ENCODE measurements around the gene CACNA1C. TPM values are rescaled to one million over a fixed set of nuclear protein-coding genes. Genes with fewer than 3 reads are reported as not detected.

Gene CACNA1C
- polyA plus RNA-seq, 1 of the 3 experiments (the other 2 are of a cell fraction) = 1.5 TPM

DNA sequence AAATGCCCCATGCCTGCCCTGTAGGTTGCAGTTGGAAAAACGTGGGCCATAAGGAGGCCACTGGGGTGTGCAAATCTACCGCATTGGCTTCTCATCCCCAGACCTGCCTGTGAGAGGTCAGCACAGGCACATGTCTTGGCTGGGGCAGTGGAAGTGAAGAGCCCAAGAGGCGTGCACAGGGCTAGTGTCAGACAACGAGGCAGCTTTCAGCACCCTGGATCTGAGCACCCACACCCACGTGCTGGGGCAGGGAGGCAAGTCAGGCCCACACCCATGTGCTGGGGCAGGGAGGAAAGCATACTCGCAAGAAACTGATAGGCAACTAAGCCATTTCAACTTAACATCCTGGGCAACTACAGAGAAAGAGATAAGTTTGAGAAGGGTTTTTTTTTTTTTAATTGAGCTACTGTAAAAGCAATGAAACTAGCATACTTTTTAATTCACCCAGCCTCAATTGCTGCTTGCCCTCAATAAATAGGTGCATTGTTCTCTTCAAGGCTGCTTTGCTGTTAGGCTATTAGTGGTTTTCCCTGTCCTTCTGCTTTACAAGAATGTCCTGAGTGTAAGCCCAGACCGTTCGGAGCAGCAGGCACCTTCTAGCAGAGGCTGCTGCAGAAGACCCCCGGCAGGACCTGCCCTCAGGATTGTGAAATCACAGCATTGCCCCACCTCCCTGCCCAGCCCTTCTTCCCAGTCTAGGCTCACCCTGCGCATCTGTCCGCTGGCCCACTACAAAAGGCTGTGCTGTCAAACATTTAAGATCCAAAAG, 386.7 kb downstream of the CACNA1C start:
- H3K79me2 ChIP-seq (ENCODE audit: insufficient read depth) = no peaks in the 10 kb centered on the region
- H4K20me1 ChIP-seq (ENCODE audit: insufficient read depth) = no peaks in the 10 kb centered on the region
- no peak overlapping the region for H2AFZ ChIP-seq (ENCODE audit: low read depth)
- no peaks in the 10 kb centered on the region for H3K4me1 ChIP-seq (ENCODE audit: control insufficient read depth in 1 of 2, insufficient read depth in 2 of 2, low read depth in 1 of 2, low read length in 1 of 2)
- CTCF ChIA-PET = no interaction called here
- H3K36me3 ChIP-seq (replicated peaks in 1 of 2; ENCODE audit: control insufficient read depth in 1 of 2, insufficient read depth in 2 of 2, low read length in 1 of 2) = no peaks in the 10 kb centered on the region
- no peak for DNase-seq
- H3F3A ChIP-seq (replicated peaks; ENCODE audit: insufficient read depth) = no peaks in the 10 kb centered on the region
- no peak overlapping the region for H3K4me2 ChIP-seq
- no peaks in the 10 kb centered on the region for H3K9me2 ChIP-seq
- no peak overlapping the region for H3K4me3 ChIP-seq (ENCODE audit: low read depth in 2 of 2, low read length in 1 of 2)
- no peak for TF ChIP-seq EP300 (IDR thresholded peaks at IDR 0.05; ENCODE audit: borderline replicate concordance in 1 of 2, low read depth in 1 of 2, low read length in 1 of 2)
- TF ChIP-seq SIN3A (IDR thresholded peaks at IDR 0.05; ENCODE audit: borderline replicate concordance, low read depth, low read length) = no peak
- TF ChIP-seq RCOR1 (IDR thresholded peaks at IDR 0.05; ENCODE audit: low read length) = no peak
- TF ChIP-seq, protein P1, sequence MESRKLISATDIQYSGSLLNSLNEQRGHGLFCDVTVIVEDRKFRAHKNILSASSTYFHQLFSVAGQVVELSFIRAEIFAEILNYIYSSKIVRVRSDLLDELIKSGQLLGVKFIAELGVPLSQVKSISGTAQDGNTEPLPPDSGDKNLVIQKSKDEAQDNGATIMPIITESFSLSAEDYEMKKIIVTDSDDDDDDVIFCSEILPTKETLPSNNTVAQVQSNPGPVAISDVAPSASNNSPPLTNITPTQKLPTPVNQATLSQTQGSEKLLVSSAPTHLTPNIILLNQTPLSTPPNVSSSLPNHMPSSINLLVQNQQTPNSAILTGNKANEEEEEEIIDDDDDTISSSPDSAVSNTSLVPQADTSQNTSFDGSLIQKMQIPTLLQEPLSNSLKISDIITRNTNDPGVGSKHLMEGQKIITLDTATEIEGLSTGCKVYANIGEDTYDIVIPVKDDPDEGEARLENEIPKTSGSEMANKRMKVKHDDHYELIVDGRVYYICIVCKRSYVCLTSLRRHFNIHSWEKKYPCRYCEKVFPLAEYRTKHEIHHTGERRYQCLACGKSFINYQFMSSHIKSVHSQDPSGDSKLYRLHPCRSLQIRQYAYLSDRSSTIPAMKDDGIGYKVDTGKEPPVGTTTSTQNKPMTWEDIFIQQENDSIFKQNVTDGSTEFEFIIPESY (IDR thresholded peaks at IDR 0.05; ENCODE audit: borderline replicate concordance, low read depth) = no peak
- TF ChIP-seq FOXJ3 (CRISPR knock-in tag; IDR thresholded peaks at IDR 0.05) = no peak
- TF ChIP-seq JUND (IDR thresholded peaks at IDR 0.05) = no peak
- TF ChIP-seq SMC3 (IDR thresholded peaks at IDR 0.05; ENCODE audit: low read depth, low read length) = no peak
- TF ChIP-seq RXRA (IDR thresholded peaks at IDR 0.05; ENCODE audit: borderline replicate concordance, low read depth) = no peak
- TF ChIP-seq YY1 (IDR thresholded peaks at IDR 0.05; ENCODE audit: low read depth) = no peak
- no peak for TF ChIP-seq NRF1 (IDR thresholded peaks at IDR 0.05; ENCODE audit: low read depth, low read length)
- TF ChIP-seq, protein P2, sequence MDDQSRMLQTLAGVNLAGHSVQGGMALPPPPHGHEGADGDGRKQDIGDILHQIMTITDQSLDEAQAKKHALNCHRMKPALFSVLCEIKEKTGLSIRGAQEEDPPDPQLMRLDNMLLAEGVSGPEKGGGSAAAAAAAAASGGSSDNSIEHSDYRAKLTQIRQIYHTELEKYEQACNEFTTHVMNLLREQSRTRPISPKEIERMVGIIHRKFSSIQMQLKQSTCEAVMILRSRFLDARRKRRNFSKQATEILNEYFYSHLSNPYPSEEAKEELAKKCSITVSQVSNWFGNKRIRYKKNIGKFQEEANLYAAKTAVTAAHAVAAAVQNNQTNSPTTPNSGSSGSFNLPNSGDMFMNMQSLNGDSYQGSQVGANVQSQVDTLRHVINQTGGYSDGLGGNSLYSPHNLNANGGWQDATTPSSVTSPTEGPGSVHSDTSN (IDR thresholded peaks at IDR 0.05) = no peak
- POLR2A ChIA-PET = no interaction called here
- WGBS (ENCODE audit: low lambda C conversion rate) = 52% methylated on average over 9 of the region's 11 CpGs
- H3K9me3 ChIP-seq = no peaks in the 10 kb centered on the region
- H3K27ac ChIP-seq (ENCODE audit: low read depth in 2 of 2, low read length in 1 of 2) = no peak overlapping the region
- no peak overlapping the region for H3K9ac ChIP-seq
- no peaks in the 10 kb centered on the region for H3K27me3 ChIP-seq (ENCODE audit: insufficient read depth)

DNA sequence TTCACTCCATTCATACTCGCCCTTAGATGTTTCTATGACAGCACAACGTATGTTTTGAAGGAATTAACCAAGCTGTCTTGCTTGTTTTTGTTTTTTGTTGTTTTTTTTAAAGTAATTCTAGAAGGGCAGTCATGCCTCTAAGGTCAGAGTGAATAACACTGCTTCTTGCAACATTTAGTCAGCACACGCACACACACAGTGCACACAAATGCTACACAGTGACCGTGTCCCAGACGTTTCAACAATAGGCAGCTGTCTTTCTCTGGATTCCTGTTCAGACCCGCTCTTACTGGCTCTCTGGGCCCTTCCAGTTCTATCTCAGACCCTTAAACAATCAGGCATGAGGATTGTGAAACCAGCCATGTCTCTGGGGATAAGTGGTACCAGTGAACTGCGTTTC, 391.0 kb downstream of the CACNA1C start:
- H3K9me2 ChIP-seq = no peaks in the 10 kb centered on the region
- no peaks in the 10 kb centered on the region for H3K36me3 ChIP-seq (replicated peaks in 1 of 2; ENCODE audit: control insufficient read depth in 1 of 2, insufficient read depth in 2 of 2, low read length in 1 of 2)
- no peaks in the 10 kb centered on the region for H3K9me3 ChIP-seq
- H3K27me3 ChIP-seq (ENCODE audit: insufficient read depth) = no peaks in the 10 kb centered on the region
- ChIA-PET POLR2A (no interaction called here), CTCF (no interaction called here)
- no peak overlapping the region for H3K4me2 ChIP-seq
- H3K9ac ChIP-seq = no peak overlapping the region
- DNase-seq = no peak
- H3K79me2 ChIP-seq (ENCODE audit: insufficient read depth) = no peaks in the 10 kb centered on the region
- no peaks in the 10 kb centered on the region for H4K20me1 ChIP-seq (ENCODE audit: insufficient read depth)
- no peaks in the 10 kb centered on the region for H3F3A ChIP-seq (replicated peaks; ENCODE audit: insufficient read depth)
- no peak overlapping the region for H3K4me3 ChIP-seq (ENCODE audit: low read depth in 2 of 2, low read length in 1 of 2)
- no peak overlapping the region for H2AFZ ChIP-seq (ENCODE audit: low read depth)
- no peak overlapping the region for H3K27ac ChIP-seq (ENCODE audit: low read depth in 2 of 2, low read length in 1 of 2)
- TF ChIP-seq, protein P3, sequence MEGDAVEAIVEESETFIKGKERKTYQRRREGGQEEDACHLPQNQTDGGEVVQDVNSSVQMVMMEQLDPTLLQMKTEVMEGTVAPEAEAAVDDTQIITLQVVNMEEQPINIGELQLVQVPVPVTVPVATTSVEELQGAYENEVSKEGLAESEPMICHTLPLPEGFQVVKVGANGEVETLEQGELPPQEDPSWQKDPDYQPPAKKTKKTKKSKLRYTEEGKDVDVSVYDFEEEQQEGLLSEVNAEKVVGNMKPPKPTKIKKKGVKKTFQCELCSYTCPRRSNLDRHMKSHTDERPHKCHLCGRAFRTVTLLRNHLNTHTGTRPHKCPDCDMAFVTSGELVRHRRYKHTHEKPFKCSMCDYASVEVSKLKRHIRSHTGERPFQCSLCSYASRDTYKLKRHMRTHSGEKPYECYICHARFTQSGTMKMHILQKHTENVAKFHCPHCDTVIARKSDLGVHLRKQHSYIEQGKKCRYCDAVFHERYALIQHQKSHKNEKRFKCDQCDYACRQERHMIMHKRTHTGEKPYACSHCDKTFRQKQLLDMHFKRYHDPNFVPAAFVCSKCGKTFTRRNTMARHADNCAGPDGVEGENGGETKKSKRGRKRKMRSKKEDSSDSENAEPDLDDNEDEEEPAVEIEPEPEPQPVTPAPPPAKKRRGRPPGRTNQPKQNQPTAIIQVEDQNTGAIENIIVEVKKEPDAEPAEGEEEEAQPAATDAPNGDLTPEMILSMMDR (IDR thresholded peaks at IDR 0.05) = no peak
- TF ChIP-seq, protein P4, sequence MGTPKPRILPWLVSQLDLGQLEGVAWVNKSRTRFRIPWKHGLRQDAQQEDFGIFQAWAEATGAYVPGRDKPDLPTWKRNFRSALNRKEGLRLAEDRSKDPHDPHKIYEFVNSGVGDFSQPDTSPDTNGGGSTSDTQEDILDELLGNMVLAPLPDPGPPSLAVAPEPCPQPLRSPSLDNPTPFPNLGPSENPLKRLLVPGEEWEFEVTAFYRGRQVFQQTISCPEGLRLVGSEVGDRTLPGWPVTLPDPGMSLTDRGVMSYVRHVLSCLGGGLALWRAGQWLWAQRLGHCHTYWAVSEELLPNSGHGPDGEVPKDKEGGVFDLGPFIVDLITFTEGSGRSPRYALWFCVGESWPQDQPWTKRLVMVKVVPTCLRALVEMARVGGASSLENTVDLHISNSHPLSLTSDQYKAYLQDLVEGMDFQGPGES (IDR thresholded peaks at IDR 0.05; ENCODE audit: low read depth, low read length) = no peak
- TF ChIP-seq RFX5 (IDR thresholded peaks at IDR 0.05; ENCODE audit: low read length) (no peak), GATA2 (CRISPR knock-in tag; IDR thresholded peaks at IDR 0.05) (no peak), MEF2A (IDR thresholded peaks at IDR 0.05; ENCODE audit: borderline replicate concordance, low read depth) (no peak)
- H3K4me1 ChIP-seq (ENCODE audit: control insufficient read depth in 1 of 2, insufficient read depth in 2 of 2, low read depth in 1 of 2, low read length in 1 of 2) = no peaks in the 10 kb centered on the region
- WGBS (ENCODE audit: low lambda C conversion rate) = 45% methylated on average over 7 of the region's 7 CpGs
